HEK293 (cell line): Measurements from ENCODE around the gene TMEM14A.
"Not testable (repeated sequence)": the region's sequence is repeated elsewhere in the genome, so short reads cannot be mapped to it uniquely, and the experiment has no call there.

ENCODE experiments used
- RBAK ChIP-seq: fragments of 450-650 bp; formaldehyde crosslinking; IDR thresholded peaks from 2 replicates; pipeline ENCODE4 v1.5.1; 2016; ENCODE audit warnings: missing biosample characterization, missing genetic modification characterization
- SP2 ChIP-seq: fragments of 450-650 bp; formaldehyde crosslinking; IDR thresholded peaks from 2 replicates; pipeline ENCODE4 v1.5.1; 2016; ENCODE audit warnings: missing biosample characterization, missing genetic modification characterization
- ZNF214 ChIP-seq: fragments of 450-650 bp; formaldehyde crosslinking; IDR thresholded peaks from 2 replicates; pipeline ENCODE4 v1.5.1; 2017; ENCODE audit warnings: missing biosample characterization, mild to moderate bottlenecking, missing genetic modification characterization, borderline replicate concordance
- ZNF221 ChIP-seq: fragments of 450-650 bp; formaldehyde crosslinking; IDR thresholded peaks from 2 replicates; pipeline ENCODE4 v1.5.1; 2017; ENCODE audit warnings: missing biosample characterization, missing genetic modification characterization, borderline replicate concordance
- ZNF548 ChIP-seq: fragments of 450-650 bp; formaldehyde crosslinking; IDR thresholded peaks from 2 replicates; pipeline ENCODE4 v1.5.1; 2016; ENCODE audit warnings: missing biosample characterization, missing genetic modification characterization
- ZNF76 ChIP-seq: fragments of 450-650 bp; formaldehyde crosslinking; IDR thresholded peaks from 2 replicates; pipeline ENCODE4; 2016; ENCODE audit warnings: low read depth, missing biosample characterization, missing genetic modification characterization, borderline replicate concordance
- ZNF768 ChIP-seq: fragments of 450-650 bp; formaldehyde crosslinking; IDR thresholded peaks from 2 replicates; pipeline ENCODE4 v1.5.1; 2018; ENCODE audit warnings: missing biosample characterization, mild to moderate bottlenecking, missing genetic modification characterization
- TF ChIP-seq, protein P1 (sequence below): fragments of 450-650 bp; formaldehyde crosslinking; IDR thresholded peaks from 2 replicates; pipeline ENCODE4 v1.5.1; 2016; ENCODE audit warnings: missing biosample characterization, missing genetic modification characterization
- TF ChIP-seq, protein P2 (sequence below): fragments of 450-650 bp; formaldehyde crosslinking; IDR thresholded peaks from 2 replicates; pipeline ENCODE4 v1.5.1; 2016; ENCODE audit warnings: missing biosample characterization, missing genetic modification characterization

DNA sequence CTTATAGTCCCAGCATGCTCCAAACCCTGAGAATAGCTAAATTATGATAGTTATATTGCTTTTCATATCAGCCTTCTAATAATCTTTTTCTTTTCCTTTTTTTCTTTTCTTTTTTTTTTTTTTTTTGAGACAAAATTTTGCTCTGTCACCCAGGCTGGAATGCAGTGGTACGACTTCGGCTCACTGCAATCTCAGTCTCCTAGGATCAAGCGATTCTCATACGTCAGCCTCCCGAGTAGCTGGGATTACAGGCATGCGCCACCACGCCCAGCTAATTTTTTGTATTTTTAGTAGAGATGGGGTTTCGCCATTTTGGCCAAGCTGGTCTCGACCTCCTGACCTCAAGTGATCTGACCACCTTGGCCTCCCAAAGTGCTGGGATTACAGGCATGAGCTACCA, 43.8 kb downstream of the TMEM14A start:
- TF ChIP-seq, protein P1, sequence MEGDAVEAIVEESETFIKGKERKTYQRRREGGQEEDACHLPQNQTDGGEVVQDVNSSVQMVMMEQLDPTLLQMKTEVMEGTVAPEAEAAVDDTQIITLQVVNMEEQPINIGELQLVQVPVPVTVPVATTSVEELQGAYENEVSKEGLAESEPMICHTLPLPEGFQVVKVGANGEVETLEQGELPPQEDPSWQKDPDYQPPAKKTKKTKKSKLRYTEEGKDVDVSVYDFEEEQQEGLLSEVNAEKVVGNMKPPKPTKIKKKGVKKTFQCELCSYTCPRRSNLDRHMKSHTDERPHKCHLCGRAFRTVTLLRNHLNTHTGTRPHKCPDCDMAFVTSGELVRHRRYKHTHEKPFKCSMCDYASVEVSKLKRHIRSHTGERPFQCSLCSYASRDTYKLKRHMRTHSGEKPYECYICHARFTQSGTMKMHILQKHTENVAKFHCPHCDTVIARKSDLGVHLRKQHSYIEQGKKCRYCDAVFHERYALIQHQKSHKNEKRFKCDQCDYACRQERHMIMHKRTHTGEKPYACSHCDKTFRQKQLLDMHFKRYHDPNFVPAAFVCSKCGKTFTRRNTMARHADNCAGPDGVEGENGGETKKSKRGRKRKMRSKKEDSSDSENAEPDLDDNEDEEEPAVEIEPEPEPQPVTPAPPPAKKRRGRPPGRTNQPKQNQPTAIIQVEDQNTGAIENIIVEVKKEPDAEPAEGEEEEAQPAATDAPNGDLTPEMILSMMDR (tag by site-specific recombination): not testable (repeated sequence)
- not testable (repeated sequence) for TF ChIP-seq ZNF76 (tag by site-specific recombination); RBAK (tag by site-specific recombination); SP2 (tag by site-specific recombination); ZNF221 (tag by site-specific recombination); ZNF768; ZNF548 (tag by site-specific recombination); ZNF214
- TF ChIP-seq, protein P2, sequence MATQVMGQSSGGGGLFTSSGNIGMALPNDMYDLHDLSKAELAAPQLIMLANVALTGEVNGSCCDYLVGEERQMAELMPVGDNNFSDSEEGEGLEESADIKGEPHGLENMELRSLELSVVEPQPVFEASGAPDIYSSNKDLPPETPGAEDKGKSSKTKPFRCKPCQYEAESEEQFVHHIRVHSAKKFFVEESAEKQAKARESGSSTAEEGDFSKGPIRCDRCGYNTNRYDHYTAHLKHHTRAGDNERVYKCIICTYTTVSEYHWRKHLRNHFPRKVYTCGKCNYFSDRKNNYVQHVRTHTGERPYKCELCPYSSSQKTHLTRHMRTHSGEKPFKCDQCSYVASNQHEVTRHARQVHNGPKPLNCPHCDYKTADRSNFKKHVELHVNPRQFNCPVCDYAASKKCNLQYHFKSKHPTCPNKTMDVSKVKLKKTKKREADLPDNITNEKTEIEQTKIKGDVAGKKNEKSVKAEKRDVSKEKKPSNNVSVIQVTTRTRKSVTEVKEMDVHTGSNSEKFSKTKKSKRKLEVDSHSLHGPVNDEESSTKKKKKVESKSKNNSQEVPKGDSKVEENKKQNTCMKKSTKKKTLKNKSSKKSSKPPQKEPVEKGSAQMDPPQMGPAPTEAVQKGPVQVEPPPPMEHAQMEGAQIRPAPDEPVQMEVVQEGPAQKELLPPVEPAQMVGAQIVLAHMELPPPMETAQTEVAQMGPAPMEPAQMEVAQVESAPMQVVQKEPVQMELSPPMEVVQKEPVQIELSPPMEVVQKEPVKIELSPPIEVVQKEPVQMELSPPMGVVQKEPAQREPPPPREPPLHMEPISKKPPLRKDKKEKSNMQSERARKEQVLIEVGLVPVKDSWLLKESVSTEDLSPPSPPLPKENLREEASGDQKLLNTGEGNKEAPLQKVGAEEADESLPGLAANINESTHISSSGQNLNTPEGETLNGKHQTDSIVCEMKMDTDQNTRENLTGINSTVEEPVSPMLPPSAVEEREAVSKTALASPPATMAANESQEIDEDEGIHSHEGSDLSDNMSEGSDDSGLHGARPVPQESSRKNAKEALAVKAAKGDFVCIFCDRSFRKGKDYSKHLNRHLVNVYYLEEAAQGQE (tag by site-specific recombination): not testable (repeated sequence)
